GM19328 (cell line): ENCODE results near the gene TIPARP.
"Not testable (repeated sequence)": the region's sequence is repeated elsewhere in the genome, so short reads cannot be mapped to it uniquely, and the experiment has no call there.

ENCODE experiments used
- ATAC-seq: cut with Tn5 transposase; IDR thresholded peaks from one replicate; pipeline ENCODE4 v1.9.1; 2021; ENCODE audit warnings: mild to moderate bottlenecking, moderate library complexity; ENCODE audit not compliant: unreplicated experiment

The TIPARP gene

DNA sequence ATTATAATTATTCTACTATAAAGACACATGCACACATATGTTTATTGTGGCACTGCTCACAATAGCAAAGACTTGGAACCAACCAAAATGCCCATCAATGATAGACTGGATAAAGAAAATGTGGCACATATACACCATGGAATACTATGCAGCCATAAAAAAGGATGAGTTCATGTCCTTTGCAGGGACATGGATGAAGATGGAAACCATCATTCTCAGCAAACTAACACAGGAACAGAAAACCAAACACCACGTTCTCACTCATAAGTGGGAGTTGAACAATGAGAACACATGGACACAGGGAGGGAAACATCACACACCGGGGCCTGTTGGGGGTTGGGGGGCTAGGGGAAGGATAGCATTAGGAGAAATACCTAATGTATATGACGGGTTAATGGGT is 62.7 kb downstream of the TIPARP start:
- ATAC-seq = not testable (repeated sequence)

DNA sequence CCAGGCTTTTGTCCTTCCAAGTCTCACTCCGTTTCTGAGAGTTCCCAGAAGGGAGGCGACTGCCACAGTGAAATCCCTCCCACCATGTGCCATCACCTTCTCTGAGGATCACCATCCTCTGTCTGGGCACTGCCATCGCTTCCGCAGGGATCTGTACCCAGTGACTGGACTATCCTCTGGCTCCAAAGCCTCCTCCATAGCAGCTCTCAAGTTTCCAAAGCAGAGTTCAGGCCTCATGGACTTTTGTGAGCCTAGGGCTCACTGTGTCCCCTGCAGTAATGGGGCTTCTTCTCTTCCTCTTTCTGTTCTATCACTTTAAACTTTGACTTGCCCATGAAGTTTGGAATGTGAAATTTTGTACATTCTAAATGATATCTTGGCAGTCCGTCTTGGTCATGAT is 63.9 kb downstream of the TIPARP start:
- ATAC-seq = no peak

DNA sequence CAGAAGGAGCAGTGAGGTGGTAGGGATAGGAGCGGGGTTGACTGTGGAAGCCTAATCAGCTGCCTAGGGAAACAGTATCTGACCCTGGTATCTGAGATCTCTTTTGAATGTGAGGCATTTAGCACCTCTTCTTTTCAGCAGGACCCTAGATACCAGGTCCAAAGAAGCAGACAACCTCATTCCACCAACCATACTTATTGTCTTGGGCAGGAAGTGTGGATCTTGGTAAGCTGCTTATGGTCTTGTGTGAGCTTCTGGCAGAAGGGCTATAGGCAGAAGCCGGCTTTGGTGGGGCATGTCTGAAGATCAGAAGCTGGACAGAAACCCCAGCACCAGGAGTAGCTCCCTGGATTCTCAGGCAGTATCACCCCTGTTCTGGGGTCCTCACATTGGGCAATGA is 65.6 kb downstream of the TIPARP start:
- no peak for ATAC-seq

DNA sequence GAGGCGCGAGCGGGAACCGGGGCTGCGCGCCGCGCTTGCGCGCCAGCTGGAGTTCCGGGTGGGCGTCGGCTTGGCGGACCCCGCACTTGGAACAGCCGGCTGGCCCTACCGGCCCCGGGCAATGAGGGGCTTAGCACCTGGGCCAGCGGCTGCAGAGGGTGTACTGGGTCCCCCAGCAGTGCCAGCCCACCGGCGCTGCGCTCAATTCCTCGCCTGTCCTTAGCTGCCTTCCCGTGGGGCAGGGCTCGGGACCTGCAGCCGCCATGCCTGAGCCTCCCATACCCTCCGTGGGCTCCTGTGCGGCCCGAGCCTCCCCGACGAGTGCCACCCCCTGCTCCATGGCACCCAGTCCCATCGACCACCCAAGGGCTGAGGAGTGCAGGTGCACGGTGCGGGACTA is 66.2 kb downstream of the TIPARP start:
- not testable (repeated sequence) for ATAC-seq

DNA sequence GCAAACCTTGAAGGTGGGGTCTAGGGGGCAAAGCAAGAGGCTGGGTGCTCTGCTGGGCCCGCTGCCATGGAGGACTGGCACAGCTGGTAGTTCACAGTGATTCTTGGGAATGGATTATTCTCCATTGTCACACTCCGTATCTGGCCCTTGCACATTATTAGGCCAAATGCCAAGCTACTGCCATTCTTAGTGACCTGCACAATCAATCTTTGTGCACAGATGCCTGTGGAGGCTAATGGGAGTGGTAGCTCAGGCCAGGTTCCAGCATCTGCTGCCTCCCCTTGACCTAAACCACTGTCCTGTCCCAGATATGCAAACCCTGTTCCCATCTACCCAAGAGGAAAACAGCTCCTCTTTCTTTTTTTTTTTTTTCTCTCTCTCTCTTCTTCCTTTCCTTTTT is 67.5 kb downstream of the TIPARP start:
- no peak for ATAC-seq

DNA sequence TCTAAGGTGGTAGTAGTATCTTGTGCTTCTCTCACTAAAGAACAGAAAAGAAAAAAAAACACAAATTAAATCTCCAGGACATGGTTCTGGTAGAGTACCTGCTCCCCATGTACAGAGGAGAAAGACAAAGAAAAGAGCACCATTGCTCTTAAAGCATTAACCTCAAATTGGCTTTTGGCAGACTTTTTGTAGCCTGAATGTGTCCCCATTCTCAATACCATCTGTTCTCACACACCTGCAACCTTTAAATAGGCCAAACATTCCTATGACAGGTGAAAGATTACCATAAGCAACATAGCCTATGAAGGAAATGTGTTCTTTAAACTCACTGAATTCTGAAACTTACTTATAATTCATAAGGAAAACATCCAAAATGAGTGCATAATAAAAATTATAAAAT is 68.0 kb downstream of the TIPARP start:
- no peak for ATAC-seq

DNA sequence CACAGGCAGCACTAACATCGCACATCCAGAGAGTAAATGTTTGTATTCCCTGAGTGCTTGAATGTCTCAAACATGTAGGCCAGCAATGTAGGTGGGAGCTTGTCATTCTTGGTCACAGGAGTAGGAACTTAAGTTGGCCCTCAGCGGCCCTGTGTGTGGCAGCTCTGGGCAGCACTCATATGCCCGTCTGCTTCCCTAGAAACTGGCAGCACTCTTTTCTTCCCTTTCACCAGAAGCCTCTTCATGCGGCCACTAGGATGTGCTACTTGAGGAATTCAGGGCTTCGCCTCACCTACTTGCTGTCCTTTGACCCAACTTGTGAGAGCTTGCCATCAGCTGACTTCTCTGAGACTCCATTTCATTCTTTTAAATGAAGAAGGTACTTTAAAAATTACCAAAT is 69.5 kb downstream of the TIPARP start:
- ATAC-seq = no peak

DNA sequence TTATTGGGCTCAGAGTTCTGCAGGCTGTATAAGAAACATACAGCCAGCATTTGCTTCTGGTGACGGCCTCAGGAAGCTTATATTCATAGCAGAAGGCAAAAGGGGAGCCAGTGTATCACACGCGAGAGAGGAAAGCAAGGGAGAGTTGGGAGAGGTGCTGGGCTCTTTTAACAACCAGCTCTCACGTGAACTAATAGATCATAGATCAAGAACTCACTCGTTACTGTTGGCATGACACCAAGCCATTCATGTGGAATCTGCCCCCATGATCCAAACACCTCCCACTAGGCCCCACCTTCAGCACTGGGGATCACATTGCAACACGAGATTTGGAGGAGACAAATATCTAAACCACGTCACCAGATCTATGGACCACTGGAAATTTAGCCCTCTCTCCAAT is 70.2 kb downstream of the TIPARP start:
- ATAC-seq = no peak

DNA sequence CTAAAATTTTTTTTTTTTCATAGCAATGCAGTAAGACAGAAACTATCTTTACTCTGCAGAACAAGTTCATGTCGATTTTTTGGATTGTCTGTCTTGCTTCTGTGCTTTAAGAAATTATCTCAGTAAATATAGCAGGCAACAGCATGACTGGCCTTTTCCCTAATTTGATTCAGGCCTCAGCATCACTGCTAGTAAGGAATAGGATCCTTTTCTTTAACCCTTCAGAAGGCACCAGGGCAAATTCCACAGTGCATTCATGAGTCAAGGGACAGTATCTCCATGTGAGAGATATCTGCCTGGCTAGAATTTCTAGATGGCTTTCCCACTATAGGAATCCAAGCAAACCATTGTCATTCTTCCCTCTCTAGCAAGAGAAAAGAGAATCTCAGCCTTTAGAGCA is 71.4 kb downstream of the TIPARP start:
- no peak for ATAC-seq

DNA sequence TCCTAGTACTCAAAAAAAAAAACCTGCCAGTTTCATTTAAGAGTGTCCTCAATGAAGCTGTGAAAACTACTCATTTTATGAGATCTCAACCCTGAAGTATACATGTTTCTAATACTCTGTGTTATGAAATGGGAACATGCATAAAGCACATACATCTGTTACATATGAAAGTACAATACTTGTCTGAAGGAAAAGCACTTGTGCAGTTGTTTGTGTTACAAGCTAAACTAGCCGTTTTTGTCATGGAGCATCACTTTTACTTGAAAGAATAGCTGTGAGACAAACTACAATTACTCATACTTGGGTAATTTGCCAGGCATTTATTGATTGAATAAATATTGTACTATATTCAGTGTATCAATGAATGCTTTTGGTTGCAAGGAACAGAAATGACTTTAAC is 72.7 kb downstream of the TIPARP start:
- ATAC-seq = no peak

DNA sequence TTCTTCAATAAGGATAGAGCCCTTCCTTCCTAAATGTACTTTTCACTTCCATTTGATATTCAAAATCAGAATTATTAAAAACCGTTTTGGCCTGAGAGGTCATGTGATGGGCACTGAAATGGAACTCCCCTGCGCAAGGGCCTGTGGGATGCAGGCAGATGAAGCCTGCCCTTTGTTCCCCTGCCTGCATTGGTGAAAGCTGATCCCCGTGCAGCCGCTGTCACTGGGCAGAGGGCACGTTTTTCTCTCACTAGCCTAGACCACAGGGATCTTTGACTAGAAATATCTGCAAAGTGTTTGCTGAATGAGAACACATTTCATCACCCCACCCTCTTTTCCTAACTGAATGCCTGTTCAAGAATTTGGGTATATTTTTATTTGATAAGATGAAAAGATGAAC is 74.9 kb downstream of the TIPARP start:
- ATAC-seq = no peak

DNA sequence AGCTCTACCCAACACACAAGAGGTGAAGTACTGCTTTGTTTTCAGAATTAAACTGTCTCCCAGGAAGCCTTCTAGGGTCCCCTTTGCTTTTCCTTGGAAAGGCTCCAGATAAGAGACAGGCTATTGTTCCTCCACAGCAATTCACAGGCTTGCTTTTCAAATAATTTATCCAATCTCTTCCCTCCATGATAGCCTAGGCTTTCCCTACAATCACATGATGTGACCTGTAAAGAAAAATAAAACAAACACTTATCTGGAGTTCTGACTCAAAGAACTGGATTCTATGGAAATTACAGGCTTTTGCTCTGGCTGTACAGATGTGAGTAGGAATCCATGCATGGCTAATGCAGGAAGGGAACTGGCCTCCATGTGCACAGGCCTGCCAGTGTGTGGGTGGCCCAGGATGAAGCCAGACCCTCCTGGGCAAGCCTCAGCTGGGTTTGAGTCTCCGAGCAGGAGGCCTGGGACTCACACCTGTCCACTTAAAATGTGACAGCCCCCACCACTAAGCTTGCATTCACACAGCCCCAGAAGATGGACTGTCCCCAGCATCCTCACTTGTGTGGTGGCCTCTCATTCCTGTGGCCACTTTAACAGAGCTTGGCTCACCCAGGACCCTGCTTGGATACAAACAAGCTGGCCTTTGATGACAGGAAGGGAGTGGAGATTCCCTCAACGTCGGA is 75.9 kb downstream of the TIPARP start:
- no peak for ATAC-seq

DNA sequence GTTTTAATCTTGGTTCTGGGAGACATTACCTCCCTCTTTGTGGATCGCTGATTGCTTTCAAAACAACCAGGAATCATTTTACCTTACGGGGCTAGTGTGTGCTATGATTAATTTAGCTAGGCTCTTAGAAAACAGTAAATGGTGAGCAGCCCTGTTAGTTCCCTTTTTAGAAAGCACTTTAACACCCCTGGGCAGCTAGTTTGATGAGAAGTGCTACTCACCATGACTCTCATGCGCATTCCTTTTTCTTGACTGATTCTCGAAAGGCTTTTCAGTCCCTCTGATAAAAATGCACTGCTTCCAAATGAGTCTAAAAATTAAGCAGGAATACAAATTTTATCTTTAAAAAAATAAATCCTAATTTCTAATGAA is 76.5 kb downstream of the TIPARP start:
- ATAC-seq = no peak

DNA sequence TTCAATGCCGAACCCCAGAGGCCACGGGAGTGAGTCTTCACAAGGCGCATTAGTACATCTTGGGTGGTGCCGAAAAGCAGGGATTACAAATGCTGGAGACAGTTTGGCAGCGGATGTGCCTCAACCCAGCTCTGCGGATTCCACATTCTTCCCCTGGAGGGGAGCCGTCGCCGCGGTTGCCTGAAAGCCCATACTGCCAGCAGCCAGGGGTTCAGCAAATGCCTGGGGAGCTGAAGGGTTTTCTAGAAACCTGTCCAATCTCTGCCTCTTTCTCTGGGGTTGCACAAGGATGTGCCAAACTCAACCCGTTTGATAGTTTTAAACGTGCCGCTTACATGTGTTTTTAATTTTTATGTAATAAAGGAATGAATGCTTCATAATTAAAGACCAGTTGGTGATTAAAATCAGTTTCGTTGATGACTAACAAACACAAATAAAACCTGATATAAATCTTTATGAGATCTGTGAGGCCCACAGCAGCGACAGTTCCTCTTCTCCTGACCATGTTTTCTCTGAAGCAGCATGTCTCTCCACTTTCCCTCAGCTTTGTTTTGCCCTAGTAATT is 77.2 kb downstream of the TIPARP start:
- no peak for ATAC-seq
